GM21528 (cell line): ENCODE results near the gene GCSH.
A peak's percentile ranks its signal among the peaks of the same experiment; 100 is the strongest.

Source experiments
- ATAC-seq: cut with Tn5 transposase; IDR thresholded peaks from one replicate; pipeline ENCODE4 v1.9.1; 2021; ENCODE audit warnings: mild to moderate bottlenecking, moderate library complexity; ENCODE audit not compliant: unreplicated experiment, low FRiP score

GCSH gene

GRCh38 chr16:81061307-81061640, 34.9 kb downstream of the GCSH start:
- no peak for ATAC-seq

- ATAC-seq: no peak
Measured at GRCh38 chr16:81060576-81061306, 35.5 kb downstream of the GCSH start.

GRCh38 chr16:81053761-81054160, 42.4 kb downstream of the GCSH start:
- ATAC-seq: no peak

- no peak for ATAC-seq
Measured at GRCh38 chr16:81042821-81043220, 53.4 kb downstream of the GCSH start.

- ATAC-seq: no peak
Measured at GRCh38 chr16:81041696-81042095, 54.5 kb downstream of the GCSH start.

GRCh38 chr16:81040842-81041241, 55.4 kb downstream of the GCSH start:
- ATAC-seq: no peak

GRCh38 chr16:81040131-81040530, 56.1 kb downstream of the GCSH start:
- no peak for ATAC-seq

- ATAC-seq: no peak
Measured at GRCh38 chr16:81036751-81037350, 59.3 kb downstream of the GCSH start.

- peak; percentile 63 for ATAC-seq
Measured at GRCh38 chr16:81035975-81036750, 60.0 kb downstream of the GCSH start.

GRCh38 chr16:81035398-81035974, 60.7 kb downstream of the GCSH start, which contains the start of gene ATMIN:
Gene ATMIN (plus strand): TSS chr16:81035842. CDS start chr16:81035871, 29 bp downstream.
- ATAC-seq: peak; percentile 84
